Measurements from ENCODE around the gene CCDC63.
"Not testable (repeated sequence)": the region's sequence is repeated elsewhere in the genome, so short reads cannot be mapped to it uniquely, and the experiment has no call there.

The CCDC63 gene

GRCh38 chr12:110841007-110841406, 5.8 kb upstream of the CCDC63 start:
- in situ Hi-C loops (cut with MboI; ENCODE audit: low sequenced_read_pairs) = no loop called here

GRCh38 chr12:110844131-110844530, 2.7 kb upstream of the CCDC63 start:
- in situ Hi-C loops (cut with MboI; ENCODE audit: low sequenced_read_pairs) = no loop called here

GRCh38 chr12:110844551-110845338, 2.0 kb upstream of the CCDC63 start:
- in situ Hi-C loops (cut with MboI; ENCODE audit: low sequenced_read_pairs) = no loop called here

GRCh38 chr12:110845339-110845682, 1.5 kb upstream of the CCDC63 start:
- in situ Hi-C loops (cut with MboI; ENCODE audit: low sequenced_read_pairs) = no loop called here

- in situ Hi-C loops (cut with MboI; ENCODE audit: low sequenced_read_pairs) = no loop called here
Observed at GRCh38 chr12:110848314-110848923, 1.6 kb downstream of the CCDC63 start.

GRCh38 chr12:110849221-110849620, 2.4 kb downstream of the CCDC63 start:
- in situ Hi-C loops (cut with MboI; ENCODE audit: low sequenced_read_pairs) = no loop called here

- in situ Hi-C loops (cut with MboI; ENCODE audit: low sequenced_read_pairs) = no loop called here
Observed at GRCh38 chr12:110849748-110850403, 3.1 kb downstream of the CCDC63 start.

GRCh38 chr12:110850762-110851161, 4.0 kb downstream of the CCDC63 start:
- in situ Hi-C loops (cut with MboI; ENCODE audit: low sequenced_read_pairs) = no loop called here

GRCh38 chr12:110853836-110854235, 7.0 kb downstream of the CCDC63 start:
- in situ Hi-C loops (cut with MboI; ENCODE audit: low sequenced_read_pairs) = no loop called here

- in situ Hi-C loops (cut with MboI; ENCODE audit: low sequenced_read_pairs) = no loop called here
Observed at GRCh38 chr12:110856542-110856941, 9.8 kb downstream of the CCDC63 start.

GRCh38 chr12:110857528-110857927, 10.7 kb downstream of the CCDC63 start:
- in situ Hi-C loops (cut with MboI; ENCODE audit: low sequenced_read_pairs) = no loop called here

GRCh38 chr12:110857954-110858353, 11.2 kb downstream of the CCDC63 start:
- in situ Hi-C loops (cut with MboI; ENCODE audit: low sequenced_read_pairs) = not testable (repeated sequence)

- in situ Hi-C loops (cut with MboI; ENCODE audit: low sequenced_read_pairs) = no loop called here
Observed at GRCh38 chr12:110858848-110859247, 12.1 kb downstream of the CCDC63 start.

- in situ Hi-C loops (cut with MboI; ENCODE audit: low sequenced_read_pairs) = no loop called here
Observed at GRCh38 chr12:110860833-110861296, 14.1 kb downstream of the CCDC63 start.

- in situ Hi-C loops (cut with MboI; ENCODE audit: low sequenced_read_pairs) = no loop called here
Observed at GRCh38 chr12:110861729-110862128, 14.9 kb downstream of the CCDC63 start.

- in situ Hi-C loops (cut with MboI; ENCODE audit: low sequenced_read_pairs) = no loop called here
Observed at GRCh38 chr12:110862329-110862728, 15.5 kb downstream of the CCDC63 start.

- in situ Hi-C loops (cut with MboI; ENCODE audit: low sequenced_read_pairs) = no loop called here
Observed at GRCh38 chr12:110863161-110863560, 16.4 kb downstream of the CCDC63 start.

- in situ Hi-C loops (cut with MboI; ENCODE audit: low sequenced_read_pairs) = no loop called here
Observed at GRCh38 chr12:110865521-110865920, 18.7 kb downstream of the CCDC63 start.

- in situ Hi-C loops (cut with MboI; ENCODE audit: low sequenced_read_pairs) = no loop called here
Observed at GRCh38 chr12:110869026-110869425, 22.2 kb downstream of the CCDC63 start.

GRCh38 chr12:110869803-110870202, 23.0 kb downstream of the CCDC63 start:
- in situ Hi-C loops (cut with MboI; ENCODE audit: low sequenced_read_pairs) = no loop called here

GRCh38 chr12:110872100-110872499, 25.3 kb downstream of the CCDC63 start:
- in situ Hi-C loops (cut with MboI; ENCODE audit: low sequenced_read_pairs) = no loop called here

GRCh38 chr12:110874351-110874750, 27.6 kb downstream of the CCDC63 start:
- in situ Hi-C loops (cut with MboI; ENCODE audit: low sequenced_read_pairs) = no loop called here
